ENCODE measurements around the gene TAX1BP3.
A peak's percentile ranks its signal among the peaks of the same experiment; 100 is the strongest.

Gene TAX1BP3

DNA sequence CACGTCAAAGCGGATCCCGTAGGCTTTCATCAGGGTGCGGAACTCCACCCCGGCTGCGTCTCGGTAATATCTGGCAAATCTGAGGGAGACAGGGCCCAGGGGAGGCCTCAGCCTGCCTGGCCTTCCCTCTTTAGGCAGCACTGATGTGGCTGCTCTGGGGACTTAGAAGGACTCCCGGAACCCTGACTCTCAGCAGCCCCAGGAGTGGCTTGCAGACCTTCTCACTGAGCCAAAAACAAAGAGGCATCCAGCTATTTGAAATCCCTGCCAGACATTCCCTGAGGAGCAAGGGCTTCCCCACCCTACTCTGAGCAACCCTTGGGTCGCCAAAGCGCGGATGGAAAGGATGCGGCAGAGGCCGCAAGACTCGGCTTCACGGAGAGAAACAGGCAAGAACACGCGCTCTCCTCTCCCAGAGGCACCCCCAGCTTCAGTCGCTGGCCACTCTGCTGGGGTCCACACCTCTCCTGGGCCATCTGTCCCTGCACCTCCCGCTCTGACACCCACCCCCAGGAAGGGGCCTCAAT, 19.7 kb upstream of the TAX1BP3 start:
- DNase-seq (ENCODE audit: low spot score) = no peak

DNA sequence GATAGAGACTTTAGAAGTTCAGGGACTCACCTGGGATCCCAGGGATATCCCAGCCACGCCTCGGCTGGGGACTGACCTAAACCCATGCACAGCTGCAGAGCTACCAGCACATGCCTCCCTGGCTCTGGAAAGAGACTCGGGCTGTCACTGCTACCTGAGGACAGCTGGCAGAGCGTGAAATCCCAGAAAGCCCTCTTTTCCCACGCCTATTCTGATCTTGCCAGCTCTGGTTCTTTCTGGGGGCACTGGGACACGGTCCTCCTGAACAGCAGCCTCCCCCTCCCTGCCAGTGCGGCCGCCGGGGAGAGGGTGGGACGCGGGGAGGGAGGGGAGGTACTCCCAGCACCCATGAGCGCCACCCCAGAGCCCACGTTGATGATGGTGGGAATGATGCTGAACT, 16.8 kb upstream of the TAX1BP3 start:
- DNase-seq (ENCODE audit: low spot score) = no peak

DNA sequence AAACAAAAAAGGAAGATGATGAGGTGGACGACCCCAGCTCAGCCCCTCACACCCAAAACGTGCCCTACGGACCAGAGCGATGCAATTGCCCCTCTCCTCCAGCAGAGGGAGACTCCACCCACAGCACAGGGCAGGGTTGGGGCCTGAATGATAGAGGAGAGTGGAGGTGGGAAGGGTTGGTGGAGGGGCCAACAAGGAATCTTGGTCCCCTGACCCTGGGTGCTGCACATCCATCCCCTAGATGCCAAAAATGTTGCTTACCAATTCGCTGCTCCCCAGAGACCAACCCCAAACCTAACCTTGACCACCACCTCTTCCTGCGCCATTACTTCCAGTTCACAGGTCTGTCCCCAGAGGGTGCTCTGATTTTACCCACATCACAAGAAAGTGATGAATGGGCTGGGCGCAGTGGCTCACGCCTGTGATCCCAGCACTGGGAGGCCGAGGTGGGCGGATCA, 14.7 kb upstream of the TAX1BP3 start:
- DNase-seq (ENCODE audit: low spot score) = peak; percentile 35

DNA sequence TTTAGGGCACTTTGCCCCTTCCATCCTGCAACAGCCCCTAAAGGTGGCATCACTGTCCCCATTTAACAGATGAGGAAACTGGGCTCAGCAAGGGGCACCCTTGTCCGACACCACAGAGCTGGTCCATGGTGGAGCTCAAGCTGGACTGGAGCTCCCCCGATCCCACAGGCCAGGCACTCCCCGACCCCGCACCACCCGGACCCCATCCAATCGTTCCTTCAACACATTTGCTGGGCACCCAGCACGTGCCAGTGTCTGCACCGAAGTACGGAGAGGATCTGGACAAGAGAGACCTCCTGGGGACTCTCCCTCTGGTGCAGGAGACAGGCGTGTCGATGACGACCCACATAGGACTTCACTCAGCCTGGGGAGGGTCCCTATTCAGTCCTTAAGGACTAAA, 13.7 kb upstream of the TAX1BP3 start:
- DNase-seq (ENCODE audit: low spot score) = no peak

DNA sequence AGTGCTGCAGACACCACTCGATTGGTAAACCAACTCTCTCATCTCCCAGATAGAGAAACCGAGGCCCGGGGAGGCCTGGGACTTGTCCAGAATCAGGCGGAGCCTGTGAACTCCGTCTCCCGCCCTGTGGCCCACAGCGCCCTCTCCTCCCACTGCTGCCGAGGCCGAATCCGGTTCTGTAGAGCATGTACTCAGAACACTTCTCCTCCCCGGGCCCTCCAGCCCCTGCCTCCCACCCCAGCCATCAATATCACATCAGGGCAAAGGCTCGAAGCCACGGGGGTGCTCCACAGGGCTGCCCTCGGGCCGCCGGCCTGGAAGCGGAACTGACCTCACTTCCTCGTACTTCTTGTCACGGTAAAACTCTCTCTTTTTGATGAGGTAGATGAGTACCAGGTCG, 13.2 kb upstream of the TAX1BP3 start:
- DNase-seq (ENCODE audit: low spot score) = no peak

DNA sequence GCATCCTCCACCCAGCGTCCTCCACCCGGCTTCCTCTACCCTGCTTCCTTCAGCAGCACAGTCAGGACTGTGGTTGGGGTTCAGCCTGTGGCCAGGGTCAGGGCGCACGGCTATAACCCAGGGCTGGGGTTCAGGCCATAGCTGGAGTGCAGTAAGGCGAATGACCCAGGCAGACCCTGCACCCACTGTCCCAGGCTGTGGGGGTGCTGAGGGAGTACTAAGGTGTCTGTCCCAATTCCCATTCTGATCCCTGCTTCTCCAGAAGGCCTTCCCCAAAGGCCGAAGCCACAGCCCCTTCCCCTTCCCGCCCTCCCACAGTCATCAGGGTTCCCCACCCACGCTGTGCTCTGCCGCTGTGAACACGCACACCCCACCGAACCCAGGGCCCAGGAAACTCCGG, 12.7 kb upstream of the TAX1BP3 start:
- no peak for DNase-seq (ENCODE audit: low spot score)

DNA sequence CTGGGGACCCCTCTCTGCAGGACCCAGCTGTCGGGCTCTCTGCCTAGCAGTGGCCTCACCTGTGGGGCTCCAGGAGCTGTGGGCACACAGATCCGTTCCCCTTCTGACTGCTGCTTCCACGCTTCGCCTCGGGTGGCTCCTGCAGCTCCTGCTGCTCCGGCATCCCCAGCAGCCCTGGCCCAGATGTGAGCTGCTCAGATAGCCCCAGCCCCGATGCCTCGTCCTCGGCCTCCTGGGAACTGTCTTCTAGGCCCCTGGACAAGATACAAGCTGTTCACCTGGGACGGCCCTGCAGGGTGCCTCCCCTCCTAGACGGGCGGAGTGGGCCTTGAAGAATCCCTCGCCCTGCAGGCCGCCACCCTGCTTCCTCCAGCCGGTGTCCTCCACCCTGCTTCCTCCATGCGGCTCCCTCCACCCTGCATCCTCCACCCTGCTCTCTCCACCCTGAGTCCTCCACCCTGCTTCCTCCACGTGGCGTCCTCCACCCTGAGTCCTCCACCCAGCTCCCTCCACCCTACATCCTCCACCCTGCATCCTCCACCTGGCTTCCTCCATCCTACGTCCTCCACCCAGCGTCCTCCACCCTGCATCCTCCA, 11.3 kb upstream of the TAX1BP3 start:
- no peak for DNase-seq (ENCODE audit: low spot score)

DNA sequence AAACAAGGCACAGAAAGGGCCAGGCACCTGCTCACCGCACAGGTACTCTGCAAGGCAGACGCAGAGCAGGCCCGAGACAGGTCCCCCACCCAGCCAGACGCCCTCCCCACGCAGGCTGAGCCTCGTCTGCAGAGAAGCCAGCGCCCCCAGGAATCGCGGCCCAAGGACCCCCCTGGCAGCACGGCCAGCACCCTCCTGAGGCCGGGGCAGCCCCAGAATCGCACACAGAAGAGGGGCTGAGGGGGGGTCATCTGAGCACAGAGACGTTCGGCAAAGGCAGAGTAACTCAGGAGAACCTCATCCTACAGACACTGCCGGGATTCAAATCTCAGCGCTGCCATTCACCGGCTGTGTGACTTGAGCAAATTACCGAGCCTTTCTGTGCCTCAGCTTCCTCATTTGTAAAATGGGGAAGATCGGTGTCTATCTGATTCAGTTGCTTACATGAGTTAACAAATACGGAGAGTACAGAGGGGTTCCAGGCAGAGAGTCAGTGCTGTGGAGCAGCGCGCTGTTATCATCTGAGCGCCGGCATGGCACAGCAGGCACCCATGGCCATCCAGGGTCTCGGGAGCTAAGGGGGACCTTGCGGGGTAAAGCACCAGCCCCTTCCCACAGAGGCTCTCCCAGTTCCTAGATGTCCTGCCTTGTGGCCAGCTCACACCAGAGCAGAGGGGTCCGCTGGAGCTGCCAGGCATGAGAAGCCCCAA, 10.6 kb upstream of the TAX1BP3 start:
- no peak for DNase-seq (ENCODE audit: low spot score)

DNA sequence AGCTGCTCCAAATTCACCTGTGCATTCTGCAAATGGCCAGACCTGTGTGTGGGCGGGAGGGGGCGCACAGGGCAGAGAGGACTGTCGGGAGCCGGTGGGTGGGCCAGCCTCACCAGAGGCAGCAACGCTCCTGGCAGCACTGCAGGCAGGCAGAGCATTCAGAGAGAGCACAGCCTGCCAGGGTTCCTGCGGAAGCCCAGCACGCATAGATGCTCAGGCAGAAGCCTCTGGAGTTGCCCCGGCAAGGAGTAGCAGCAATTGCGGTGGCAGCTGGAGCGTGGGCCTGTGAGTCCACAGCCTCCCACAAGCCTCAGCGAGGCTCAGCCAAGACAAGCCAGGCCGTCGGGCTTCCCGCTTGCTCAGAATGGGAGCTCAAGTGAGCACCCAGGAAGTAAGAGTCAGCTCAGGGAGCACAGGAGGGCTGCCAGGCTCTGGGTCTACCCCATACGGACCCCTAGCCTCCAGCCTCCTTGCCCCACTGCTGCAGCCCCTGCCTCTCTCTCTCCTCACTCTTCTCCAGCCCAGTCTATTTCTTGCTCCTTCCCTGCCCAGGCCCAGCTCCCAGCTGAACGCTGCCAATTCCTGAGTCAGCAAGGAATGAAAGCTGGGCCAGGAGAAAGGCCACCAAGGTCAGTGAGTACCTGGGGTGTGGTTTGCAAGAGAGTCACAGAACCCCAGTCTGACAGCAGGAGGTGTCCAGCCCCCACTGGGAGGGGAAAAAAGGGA, 9.9 kb upstream of the TAX1BP3 start:
- no peak for DNase-seq (ENCODE audit: low spot score)

DNA sequence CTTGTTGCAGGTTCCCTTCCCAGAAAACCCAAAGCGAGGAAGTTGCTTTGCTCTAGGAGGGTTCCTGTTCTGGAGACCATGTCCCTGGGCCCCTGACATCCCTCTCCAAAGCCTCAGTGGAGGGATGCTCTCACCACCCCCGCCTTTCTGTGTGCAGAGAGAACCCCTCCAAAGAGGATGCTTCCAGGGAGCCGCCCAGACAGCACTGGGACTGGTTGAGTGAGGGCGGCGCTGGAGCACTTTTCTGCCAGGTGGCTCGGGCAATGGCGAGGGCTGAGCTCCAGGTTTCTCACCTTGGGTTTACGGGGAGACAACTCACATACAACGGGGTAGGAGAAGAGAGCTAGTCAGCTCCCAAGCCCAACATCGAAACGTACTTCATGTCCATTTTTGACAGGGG, 7.5 kb upstream of the TAX1BP3 start:
- DNase-seq (ENCODE audit: low spot score) = no peak

DNA sequence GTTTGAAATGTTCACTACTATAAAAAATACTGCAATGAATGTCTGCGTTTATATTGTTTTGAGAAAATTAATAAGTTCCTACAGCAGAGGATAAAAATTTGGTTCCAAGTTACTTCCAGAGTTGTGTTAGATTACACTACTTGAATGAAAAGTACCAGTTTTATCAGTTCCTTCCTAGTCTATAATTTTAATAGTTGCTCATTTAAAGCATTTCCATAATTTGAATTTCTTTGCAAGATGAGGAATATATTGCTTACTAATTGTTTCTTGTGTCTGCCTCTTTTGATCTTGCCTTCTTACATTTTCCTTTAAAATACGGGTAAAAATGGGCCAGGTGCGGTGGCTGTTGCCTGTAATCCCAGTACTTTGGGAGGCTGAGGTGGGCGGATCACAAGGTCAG, 4.2 kb upstream of the TAX1BP3 start:
- DNase-seq (ENCODE audit: low spot score) = no peak

DNA sequence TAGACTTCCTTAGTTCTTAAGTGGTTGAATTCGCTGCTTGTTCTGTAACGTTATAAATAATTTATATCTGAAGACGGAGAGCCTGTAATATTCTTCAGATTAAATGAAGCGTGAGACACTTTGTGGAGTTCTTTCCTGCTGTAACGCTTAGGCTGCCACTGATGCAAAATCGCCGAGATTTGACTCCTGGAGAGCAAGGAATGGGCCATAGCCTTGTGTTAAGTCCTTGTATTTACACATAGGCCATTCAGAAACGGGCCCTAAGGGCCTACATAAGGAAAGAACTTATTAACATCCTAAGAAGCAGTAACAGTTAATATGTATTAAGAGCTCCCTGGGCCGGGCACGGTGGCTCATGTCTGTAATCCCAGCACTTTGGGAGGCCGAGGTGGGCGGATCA, 1.2 kb upstream of the TAX1BP3 start:
- peak; percentile 31 for DNase-seq (ENCODE audit: low spot score)

DNA sequence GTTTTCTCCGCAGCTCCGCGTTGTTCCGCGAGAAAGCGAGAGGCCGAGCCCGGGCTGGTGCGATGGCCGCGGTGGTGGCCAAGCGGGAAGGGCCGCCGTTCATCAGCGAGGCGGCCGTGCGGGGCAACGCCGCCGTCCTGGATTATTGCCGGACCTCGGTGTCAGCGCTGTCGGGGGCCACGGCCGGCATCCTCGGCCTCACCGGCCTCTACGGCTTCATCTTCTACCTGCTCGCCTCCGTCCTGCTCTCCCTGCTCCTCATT, 638 bp upstream of the TAX1BP3 start:
- no peak for DNase-seq (ENCODE audit: low spot score)

DNA sequence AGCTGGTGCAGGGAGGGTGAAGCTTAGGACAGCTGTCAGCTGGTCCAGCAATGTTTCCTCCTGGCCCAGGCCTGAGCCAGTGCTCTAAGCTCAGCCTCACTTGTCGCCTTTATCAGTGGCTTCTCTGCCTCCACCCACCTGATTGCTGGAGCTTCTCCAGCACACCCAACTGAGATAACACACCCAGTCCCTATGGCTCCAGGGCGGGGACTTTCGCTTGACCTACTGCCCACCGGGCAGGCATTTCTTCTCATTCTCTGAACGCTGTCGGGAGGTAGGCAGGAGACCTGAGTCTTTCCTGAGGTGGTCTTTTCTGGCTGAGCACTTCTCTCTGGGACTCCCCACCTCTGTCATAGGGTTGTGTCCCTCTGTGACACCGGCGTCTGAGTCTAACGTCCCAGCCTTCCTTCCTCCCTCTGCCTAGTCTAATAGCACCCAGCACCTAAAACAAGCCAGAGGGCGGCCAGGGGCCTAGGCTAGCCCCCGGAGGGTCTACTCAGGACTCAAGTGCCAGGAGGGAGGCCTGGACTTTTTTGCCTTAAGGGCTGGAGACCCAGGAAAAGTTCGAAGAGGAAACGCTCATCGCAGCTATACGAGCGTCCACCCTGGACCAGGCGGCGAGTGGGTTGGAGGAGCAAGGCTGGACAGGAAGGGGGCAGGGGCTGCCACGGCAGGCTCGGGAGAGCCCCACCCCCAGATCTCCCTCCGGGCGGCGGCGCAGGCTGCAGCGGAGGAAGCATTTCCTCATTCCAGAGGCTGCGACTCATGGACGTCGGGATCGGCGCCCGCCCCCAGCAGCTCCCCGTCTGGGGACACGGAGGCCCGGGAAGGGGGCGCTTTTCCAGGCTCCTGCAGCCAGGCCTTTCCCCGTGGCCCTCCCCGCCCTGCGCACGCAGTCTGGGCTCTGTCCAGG, 756 bp downstream of the TAX1BP3 start:
- peak; percentile 92 for DNase-seq (ENCODE audit: low spot score)

DNA sequence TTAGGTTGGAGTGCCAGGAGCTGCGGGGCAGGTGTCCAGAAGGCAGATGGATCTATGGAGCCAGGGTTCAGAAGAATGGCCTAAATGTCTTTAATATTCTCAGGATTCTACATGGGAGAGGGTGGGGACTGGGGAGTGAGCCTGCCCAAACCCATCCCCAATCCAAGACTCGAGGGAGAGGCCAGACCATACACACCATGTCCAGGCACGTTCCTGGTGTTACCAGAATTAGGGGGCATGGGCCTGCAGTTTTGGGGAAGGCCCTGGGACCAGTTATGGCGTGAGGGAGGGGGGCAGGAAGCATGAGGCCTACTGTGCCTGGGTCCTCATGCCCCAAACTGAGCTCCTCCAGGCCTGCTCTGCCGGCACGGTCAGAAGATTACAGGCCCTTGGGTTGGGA, 1.9 kb downstream of the TAX1BP3 start:
- DNase-seq (ENCODE audit: low spot score) = no peak

DNA sequence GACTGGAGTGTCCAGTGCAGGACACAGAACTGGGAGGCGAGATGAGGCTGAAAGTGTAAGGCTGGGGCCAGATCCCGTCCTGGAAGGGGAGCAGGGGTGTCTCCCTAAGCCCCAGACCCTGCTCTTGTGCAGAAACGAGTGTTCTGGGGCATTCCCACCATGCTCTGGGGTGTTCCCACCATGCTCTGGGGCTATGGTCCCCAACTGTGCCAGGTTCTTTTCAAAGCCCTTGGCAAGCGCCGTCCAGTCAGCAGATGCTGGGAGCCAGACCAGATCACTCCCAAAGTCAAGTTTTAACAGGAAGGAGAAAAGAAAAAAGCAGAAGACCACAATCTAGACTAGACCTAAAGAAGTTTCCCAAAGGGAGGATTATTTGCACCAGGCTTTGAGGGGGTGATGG, 2.5 kb downstream of the TAX1BP3 start:
- DNase-seq (ENCODE audit: low spot score) = no peak

DNA sequence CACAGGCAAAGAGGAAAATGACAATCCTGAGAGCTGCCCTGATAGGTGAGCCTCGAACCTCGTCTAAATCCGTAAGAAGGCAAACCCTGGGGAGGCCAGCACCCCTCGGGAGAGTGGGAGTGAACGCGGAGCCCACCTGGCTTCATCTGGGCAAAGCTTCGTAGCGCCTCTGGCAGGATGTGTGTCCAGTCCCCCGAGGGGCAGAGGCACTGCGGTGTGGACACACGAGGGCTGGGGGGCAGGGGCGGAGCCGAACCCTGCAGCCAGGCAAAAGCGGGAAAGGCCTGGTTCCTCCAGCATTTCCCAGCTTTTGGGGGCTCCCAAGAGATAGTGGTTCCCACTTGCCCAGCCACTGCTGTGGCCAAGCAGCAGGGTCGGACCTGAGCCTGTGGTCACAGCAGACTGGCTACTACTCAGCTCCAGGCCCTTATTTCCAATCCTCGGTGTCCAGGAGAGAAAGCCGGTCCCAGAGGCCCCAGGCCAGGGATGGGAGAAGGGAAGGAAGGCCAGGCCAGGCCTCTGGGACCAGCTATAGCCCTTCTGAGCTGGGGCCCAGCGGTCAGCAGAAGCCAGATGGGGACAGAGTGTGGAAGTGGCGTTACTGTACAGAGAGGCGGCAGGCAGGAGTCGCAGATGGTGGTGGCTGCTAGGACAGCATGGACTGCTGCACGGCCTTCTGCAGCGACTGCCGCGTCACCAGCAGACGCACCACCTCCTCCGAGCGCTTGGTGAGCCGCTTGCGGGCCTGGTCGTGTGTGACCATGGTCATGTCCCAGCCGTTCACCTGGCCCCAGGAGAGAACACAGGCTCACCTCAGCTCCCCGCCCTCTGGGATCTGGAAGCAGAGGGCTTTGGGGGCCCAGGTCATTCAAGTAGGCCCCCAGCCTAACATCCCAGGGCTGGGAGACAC, 5.0 kb downstream of the TAX1BP3 start:
- no peak for DNase-seq (ENCODE audit: low spot score)

DNA sequence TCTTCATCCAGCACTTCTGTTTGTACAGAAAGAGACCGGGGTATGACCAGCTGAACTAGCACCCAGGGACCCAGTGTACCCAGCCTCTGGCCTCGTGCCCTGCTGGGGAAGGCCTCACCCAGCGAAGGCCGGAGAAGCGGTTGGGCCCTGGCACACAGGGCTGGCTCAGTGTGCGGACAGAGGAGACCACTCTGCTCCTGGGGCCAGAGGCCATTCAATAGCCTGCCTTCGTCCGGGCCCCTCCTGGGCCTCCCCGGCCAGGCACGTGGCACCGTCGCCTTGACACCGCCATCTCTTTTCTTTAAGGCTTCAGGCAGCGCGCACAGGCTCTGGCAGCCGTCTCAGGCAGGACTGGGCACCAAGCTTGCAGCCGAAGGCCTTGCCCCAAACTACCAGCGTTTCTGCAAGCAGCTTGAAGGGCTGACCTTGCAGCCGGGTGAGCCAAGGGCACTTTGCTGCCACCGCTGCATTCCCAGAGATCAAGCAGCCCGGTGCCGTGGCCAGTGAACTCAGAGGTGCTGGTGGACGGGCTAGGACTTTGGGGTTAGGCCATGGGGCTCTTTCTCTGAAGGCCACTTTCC, 8.0 kb downstream of the TAX1BP3 start:
- no peak for DNase-seq (ENCODE audit: low spot score)

DNA sequence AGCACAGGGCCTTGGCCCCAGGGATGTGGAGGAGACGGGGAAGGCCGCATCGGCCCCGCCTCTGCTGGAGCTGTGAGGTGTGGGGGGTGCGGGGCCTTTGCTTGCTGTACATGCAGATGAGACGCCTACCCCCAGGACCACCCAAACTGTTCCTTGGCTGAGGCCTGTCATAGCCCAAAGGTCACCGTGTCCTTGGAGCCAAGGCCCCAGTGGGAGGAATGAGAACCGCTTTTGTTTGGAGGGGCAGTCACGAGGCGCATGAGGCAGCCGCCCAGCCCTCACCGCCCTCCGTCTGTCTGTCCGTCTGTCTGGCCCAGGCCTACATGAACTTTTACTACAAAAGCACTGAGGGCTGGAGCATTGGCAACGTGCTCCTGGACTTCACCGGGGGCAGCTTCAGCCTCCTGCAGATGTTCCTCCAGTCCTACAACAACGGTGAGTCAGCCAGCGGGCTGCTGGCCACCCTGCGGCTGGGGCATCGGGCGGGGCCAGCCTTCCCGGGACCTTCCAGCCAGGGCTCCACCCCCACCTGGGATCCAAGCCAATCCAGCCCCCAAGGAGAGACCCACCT, 8.8 kb downstream of the TAX1BP3 start:
- no peak for DNase-seq (ENCODE audit: low spot score)

DNA sequence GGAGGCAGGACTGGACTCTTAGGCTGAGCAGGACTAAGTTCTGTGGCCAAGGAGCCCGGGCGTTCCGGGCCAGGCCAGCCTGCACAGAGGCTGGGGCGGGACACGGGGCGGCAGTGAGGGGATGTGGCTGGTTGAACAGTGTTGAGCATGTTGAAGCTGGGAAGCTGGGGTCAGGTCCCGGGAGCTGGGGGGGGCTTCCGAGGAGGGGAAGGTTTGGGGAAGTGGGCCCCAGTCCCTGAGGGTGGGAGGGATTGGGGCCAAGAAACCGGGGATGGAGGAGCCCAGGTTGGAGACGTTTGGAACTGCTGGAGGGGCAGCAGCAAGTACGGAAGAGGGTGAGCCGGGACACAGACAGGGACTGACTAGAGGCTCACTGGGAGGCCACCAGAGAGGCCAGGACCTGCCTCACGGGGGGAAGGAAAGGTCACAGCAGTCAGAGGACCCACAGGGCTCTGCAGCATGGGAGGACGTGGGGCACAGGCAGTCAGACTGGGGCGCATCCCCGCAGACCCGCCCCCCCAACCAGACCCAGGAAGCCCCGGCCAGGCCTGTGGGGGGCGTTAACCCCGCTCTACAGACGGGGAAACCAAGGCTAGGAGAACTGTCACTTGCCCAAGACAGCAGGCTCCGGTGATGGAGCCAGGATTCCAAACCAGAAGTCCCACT, 9.5 kb downstream of the TAX1BP3 start:
- no peak for DNase-seq (ENCODE audit: low spot score)
